HG03342 (cell line): ENCODE measurements around the gene LSP1.

Source experiments
- ATAC-seq: cut with Tn5 transposase; IDR thresholded peaks from one replicate; pipeline ENCODE4 v1.9.1; 2021; ENCODE audit warnings: mild to moderate bottlenecking, moderate library complexity; ENCODE audit not compliant: unreplicated experiment

The LSP1 gene

DNA sequence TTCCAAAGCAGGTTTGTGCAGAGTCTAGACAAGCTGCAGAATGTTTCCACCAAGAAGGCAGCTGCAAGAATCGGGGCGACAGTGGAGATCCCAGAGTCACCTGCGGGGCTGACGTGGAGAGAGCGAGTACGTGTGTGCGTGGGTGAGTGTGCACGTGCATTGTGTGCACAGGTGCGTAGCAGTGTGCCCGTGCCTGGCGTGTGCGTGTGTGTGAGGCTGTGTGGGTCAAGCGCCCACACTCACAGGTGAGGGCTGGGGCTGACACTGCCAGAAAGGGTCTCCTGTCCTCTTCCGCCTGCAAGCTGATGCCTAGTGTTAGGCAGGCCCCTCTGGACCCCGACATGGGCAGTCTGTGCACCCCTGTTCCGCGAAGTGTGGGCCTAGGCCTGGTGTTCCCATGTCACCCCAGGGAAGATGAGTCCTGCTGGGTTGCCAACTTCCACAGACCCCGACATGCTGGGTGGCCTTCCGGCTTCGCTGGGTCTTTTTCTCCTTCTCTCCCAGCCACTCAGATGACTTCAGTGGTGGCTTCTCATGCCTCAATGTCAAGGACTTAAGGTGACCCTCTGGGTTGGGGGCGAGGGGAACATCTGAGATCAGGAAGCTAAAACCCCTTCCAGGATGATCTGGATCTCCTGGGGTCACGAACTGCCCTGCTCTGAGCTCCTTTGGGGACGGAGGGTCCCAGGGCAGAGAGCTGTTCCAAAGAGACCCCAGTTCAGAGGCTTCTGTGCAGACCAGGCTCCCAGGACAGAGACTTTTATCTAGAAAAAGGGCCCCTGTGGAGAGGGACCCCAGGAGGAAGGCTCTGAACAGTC is 28.5 kb upstream of the LSP1 start:
- ATAC-seq, result no peak

DNA sequence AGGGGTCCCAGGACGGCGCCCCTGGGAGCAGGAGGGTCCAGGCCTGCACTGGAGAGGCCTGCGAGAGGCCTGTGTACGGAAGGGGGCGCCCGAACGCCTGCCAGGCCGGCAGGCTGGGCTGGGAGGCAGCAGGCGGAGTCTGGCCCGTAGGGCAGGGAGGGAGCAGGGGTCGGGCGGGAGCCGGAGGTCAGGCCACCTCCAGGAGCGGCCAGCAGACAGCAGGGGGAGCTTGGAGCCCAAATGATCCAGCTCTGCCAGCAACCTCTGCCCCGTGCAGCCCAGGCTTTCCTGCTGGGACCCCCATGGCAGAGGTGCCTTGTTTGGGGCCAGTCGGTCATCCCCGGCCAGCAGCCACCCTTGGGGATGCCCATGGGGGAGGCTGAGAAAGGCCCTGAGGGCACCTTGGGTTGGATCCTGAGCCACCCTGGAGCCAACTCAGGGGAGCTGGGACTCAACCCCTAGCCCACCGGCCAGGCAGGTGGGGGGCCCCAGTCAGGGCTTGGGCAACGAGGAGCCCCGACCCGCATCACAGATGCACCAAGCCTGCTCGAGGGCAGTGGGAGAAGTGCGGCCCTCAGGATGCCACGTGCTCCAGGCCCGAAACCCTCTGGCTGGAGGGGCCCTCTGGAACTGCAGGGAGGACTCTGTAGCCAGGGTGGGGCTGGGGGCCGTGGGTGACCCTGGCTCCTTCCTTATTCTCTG is 27.7 kb upstream of the LSP1 start:
- ATAC-seq, result no peak

DNA sequence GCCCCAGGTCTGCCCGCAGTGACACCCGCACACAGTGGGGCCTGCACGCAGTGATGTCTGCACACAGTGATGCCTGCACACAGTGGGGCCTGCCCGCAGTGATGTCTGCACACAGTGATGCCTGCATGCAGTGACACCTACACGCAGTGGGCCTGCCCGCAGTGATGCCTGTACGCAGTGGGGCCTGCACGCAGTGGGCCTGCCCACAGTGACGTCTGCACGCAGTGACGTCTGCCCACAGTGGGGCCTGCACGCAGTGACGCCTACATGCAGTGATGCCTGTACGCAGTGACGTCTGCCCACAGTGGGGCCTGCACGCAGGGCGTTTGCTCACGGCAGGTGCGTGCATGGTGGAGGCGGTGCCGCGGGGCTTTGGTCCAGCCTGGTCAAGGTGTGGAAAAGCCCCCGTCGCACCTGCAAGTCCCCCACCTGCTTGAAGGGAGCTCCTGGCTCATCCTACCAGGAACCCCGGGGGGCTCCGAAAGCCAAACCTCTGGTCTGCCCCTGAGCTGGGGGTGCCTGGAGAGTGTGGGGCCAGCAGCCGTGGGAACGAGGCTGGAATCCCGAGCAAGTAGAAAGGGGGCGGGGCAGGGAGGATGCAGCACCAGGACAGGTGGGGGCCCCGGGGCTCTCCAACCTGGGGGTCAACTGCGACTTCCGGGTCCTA is 27.0 kb upstream of the LSP1 start:
- ATAC-seq, result no peak

DNA sequence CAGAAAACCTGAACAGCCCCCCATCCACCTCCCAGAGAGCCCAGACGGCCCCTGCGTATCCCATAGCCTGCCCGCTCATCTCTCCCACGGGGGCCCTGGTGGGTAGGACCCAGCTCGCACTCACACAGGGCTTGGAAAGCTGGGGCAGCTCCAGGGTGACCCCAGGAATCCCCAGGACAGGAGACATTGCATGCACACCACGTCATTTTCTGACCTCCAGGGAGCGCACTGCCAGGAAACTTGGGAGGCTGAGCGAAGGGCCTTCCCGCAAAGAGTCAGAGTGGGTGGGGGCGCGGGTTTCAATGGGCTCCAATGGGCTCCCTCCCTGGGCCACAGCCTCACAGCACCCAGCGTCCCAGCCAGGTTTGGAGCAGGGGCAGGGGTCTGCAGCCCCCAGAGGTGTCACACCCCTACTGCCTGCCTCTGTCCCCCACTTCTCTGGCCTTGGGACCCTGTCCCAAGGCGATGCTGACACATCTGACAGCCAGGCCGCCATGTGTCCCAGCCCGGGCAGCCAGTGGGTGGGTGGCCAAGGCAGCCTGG is 26.3 kb upstream of the LSP1 start:
- ATAC-seq, result no peak

DNA sequence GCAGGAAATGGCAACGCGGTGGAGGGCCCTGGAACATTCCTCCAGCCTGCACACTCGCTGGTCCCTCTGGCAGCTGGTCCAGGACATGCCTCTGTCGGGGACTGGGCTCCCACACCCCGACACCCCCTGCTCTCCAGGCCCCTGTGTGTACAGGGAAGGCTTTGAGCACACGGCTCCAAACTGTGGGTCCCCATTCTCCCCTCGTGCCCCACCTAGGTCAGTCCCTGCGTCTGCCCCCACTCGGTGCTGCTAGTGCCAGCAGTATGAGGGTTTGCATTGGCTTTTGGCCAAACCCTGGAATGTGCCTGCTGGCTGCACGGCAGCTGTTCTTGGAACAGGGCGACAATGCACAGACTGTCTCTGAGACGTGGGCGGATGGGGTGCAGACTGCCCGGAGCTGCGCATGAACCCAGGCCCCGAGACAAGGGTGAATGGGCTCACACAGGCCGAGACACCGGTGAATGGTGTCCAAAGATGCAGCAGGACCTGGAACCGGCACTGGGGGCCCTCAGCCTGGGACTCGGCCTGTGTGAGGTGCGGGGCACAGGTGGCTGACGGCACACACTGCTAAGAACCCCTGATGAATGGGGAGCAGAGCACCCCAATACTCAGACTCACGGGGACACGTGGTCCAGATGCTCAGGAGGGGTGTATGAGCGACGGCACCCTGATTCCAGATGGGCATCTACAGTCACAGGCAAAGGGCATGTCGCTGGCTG is 25.6 kb upstream of the LSP1 start:
- ATAC-seq, result no peak

DNA sequence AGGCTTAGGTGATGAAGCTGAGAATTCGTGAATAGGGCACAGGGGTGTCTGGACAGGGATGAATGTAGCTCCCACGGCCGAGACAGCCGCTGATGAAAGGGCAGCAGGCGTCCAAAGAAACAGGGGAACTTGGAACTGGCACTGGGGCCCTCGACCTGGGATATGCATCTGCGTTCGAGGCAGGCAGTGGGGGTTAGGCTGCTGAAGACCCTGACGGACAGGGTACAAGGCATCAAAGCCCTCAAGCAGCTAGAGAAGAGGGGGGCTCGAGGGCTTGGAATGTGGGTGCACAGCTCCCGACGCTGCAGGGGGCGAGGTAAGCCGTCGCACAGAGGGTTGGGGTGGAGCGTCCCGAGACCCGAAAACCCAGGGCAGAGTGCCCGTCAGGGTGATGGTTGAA is 25.0 kb upstream of the LSP1 start:
- no peak for ATAC-seq

DNA sequence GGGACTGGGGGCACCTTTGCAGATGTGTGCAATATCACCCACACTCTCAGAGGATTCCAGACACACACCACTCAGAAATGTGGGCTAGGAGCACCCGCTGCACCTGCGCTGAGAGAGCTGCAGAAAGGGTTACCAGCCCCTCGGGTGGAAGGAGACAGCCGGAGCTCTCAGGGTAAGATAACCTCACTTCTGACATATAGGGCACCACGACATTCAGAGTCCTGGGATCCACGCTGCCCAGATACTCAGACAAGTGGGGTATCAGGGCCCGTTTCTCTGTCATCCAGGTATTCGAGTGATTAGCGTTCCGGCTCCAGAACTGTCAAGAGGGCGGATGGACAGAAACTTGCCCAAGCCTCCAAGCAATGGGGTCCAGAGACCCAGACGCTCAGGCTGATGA is 24.3 kb upstream of the LSP1 start:
- ATAC-seq, result no peak

DNA sequence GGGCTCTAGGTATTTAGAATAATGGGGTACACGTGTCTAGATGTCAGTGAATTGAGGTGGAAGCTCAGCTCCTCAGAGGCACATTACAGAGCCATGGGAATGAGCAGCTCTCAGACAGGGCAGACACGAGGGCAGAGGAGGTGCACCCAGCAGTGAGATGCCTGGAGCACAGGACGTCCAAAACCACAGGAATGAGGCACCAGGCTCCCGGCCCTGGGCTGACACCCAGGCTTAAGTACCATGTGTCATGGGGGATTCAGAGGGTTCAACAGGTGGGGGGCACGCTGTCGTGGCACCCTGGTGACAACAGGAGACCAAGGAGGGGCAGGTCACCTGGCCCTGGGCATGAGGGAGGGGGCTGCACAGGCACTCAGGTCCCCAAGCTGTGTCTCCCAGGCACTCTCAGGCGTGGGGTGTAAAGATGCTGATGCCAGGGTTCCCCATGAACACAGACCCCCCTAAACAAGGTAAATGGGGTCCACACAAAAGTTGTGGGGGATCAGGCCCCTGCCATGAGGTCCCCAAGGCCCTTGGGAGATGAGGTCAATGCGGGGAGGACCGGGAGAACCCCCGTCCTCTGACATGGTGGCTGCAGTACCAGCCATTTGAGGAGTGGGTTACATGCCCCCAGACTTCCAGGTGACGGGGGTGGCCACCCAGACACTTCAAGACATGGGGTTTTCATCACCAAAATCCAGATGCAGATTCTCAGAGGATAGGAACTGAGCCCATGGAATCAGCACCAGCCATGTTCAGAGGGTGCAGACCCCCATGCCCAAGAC is 23.7 kb upstream of the LSP1 start:
- ATAC-seq, result no peak

DNA sequence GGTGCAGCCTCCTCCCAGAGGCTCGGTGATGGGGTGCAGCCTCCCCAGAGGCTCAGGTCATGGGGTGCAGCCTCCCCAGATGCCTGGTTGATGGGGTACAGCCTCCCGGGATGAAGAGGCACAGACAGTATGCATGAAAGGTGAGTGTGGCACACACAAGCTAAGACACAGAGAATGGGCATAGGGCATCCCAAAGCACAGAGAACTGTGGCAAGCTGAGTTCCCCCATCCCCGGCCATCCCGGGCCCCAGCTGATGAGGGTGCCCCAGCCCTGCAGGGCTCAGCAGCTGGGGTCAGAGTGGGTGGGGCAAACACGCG is 22.9 kb upstream of the LSP1 start:
- ATAC-seq, result no peak

DNA sequence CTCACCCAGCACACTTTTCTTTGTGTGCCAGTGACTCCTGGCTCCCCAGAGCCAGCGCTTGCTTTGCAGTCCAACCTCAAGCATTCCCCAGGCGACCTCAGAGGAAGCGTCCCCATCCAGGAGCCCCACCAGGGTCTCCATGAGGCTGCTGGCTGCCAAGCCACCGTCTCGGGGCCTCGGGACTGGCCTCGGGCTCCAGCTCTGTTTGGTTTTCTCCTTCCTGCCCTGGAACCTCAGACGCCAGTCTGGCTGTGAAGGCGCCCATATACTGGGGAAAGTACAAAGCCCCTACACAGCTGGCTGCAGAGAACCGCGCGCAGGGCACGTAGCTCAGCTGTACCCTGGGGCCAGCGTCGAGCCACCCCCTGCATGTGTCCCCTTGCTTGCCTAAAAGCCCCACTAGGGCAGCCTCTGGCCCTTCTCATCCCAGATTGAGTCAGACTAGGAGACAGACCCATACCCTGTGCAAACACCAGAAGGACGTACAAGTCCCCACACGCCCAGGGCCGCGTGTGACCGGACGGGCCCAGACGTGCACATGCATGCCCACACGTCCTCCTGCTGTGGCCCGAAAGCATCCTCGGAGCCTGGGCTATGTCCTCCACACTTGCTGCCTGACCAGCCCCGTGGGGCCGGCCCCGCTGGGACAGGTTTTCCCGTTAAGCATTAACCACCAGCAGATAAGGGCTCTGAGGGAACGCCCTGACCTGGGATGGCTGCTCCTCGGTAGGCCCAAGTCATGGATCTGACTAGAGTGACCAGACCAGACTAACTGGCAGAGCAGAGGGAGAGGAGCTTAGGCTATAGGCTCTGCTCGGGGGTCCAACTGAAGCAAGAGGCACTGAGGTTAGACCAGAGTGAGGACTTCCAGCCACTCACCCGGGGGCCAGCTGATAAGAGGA is 22.3 kb upstream of the LSP1 start:
- no peak for ATAC-seq

DNA sequence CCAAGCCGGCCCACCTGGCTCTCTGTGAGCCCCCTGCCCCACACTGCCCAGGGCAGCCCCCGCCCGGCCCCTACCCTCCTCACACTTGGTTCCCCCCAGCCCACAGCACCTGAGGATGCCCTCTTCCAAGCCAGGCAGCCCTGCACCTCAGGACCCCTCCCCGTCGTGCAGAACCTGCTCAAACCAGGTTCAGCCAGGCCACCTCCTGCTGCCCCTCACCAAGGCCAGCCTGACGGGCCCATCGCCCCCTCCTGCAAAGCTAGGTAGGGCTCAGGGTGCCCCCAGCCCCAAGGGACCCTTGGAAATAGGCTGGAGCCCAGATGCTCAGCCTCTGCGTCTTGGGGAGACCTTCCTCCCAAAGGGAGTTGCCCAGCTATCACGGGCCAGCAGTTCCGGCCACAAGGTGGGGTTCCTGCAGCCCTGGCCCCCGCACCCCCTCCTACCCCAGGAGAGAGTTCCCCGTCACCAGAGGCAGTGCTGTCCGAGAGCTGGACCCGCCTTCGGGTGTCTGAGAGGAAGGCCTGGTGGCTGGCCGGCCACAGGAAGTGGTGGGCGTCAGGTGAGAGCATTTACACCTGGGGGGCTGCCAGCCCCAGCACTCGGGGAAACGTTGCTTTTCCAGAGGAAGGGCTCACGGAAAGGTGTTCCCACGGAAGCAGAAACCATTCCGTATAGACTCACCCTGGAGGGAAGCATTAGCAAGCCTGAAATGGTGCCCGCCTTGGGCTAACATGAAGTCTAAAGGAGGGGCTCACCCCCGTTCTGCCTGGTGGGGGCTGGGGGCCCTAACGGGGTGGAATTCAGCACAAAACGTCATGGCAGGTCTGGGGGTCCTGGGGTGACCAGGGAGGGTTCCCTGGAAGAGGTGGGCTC is 21.3 kb upstream of the LSP1 start:
- no peak for ATAC-seq

DNA sequence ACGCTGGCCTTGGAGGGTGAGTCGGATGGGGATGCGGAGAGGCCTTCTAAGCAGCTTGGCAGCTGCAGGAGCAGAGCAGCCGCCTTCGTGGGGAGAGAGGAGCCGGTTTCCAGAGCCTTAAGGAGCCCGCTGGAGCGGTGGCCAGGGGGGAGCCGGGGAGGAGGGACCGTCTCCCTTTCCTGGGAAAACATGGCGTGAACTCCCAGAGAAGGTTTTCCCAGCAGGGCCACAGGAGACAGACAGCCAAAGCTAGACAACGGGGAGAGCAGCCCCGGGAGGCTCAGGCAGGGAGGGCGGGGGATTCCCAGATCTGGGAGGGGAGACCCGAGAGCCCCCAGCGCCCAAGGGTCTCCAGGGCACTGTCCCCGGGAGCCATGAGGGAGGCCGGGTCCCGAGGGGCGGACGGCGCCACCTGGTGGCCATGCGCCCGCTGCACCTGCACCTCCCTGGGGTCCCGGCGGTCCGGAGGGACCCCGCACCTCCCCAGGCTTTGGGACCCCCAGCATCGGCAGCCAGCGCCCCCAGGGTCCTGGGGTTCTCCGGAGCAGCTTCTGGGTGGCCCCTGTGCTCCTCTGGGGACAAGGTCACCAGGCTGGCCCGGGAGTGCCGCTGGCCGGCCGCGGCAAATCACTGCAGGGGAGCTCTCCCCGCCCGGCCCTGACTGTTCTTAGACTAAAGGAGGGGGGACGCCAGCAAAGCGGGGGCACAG is 20.5 kb upstream of the LSP1 start:
- ATAC-seq, result no peak

DNA sequence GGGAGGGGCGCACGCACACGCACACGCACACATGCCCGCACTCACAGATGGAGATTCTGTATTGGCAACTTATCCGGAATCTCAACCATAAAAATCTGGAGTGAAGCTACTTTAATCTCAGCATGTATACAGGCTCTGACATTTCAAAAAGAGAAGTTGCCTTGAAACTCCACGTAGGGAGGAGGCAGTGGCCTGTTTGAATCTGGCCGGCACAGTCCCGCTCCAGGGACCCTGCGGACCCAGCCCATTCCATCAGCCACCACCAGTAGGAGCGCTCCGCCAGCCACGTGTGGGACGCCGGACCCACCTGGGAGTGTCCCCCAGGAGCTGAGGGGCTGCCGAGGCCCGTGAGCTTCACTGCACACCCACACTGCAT is 20.0 kb upstream of the LSP1 start:
- no peak for ATAC-seq

DNA sequence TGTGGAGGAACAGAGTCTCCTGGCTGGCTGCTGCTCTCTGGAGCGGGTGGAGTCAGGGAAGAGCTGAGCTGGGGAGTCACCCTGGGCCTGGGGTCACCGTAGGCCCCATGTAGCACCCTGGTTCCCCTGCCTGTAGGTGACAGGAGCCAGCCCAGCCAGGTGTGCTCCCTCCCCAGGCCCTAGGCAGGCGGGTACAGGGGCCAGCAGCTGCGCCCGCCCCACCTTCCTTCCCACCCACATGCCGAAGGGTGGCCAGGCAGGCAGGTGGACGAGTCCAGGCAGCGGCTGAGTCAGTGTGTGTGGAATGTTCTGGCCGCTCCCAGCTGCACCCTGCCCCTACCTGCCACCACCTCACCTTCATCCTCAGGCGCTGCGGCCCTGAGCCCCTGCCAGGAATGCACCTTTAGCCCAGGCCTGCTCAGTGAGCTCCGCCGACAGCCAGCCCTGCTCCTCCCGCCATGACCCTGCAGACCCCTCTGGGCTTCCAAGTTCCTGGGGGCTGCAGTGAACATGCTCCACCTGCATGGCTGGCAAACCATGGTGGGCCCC is 18.7 kb upstream of the LSP1 start:
- ATAC-seq, result no peak

DNA sequence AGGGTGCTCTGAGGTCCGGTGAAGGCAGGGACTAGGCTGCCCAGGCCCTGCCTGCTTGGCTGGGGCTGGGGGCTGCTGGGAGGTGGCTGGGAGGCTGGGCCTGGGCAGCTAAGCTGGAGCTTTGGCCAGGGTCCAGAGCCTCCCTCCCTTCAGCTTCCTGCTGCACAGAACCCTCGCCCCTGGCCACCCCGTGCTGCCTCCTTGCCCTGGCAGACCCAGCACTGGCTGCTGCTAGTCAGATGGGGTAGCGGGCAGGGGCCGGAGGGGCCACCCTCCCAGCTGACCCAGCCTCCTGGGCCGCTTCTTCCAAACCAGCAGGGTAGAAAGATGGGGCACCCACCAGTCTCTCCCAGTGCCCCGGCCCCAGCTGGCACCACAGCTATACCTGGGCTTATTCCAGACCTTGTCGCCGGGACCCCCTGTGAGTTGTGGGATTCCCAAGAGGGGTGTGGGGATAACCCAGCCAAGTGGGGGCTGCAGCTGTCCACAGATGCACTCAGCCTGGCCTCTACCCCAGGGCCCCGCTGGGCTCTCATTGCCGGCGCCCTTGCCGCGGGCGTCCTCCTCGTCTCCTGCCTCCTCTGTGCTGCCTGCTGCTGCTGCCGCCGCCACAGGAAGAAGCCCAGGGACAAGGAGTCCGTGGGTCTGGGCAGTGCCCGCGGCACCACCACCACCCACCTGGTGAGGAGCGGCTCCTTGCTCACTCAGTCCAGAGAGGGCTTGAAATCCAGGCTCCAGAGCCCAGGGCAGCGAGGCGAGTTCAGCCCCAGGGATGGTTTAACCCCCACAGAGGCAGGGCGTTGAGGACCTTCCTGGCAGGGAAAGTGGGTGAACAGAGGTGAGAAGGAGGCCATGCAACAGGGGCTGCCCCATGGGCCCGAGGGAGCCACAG is 17.9 kb upstream of the LSP1 start, which contains the start of gene SYT8:
SYT8 (plus strand) TSS at position 212 of the 892 bp plus-strand sequence; CDS start at position 328, 116 bp downstream.
- no peak for ATAC-seq

DNA sequence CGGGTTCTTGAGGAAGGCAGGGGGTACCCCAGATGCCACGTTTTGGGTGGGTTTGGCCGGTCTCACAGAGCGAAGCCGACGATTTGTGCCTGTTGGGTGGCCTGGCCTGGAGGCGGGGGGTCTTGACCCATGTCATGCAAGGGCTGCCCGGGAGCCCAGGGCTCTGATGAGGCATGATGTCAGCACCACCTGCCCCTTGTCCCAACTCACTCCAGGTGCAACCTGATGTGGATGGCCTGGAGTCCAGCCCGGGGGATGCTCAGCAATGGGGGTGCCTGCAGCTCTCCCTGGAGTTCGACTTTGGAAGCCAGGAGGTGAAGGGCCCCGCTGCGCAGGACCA is 17.2 kb upstream of the LSP1 start:
- no peak for ATAC-seq
